ENCODE results near the gene CLCNKB. TPM values are rescaled to one million over a fixed set of nuclear protein-coding genes. Genes with fewer than 3 reads are reported as not detected.

Gene CLCNKB
- total and polyA plus RNA-seq, 2 experiments from 2014 or later = 1.3 to 1.9 TPM

- H3K4me1 ChIP-seq (ENCODE audit: insufficient read depth) = peaks cover 38% of the 10 kb centered on the region
Measured at GRCh38 chr1:16013908-16014258, 29.7 kb upstream of the CLCNKB start.

DNA sequence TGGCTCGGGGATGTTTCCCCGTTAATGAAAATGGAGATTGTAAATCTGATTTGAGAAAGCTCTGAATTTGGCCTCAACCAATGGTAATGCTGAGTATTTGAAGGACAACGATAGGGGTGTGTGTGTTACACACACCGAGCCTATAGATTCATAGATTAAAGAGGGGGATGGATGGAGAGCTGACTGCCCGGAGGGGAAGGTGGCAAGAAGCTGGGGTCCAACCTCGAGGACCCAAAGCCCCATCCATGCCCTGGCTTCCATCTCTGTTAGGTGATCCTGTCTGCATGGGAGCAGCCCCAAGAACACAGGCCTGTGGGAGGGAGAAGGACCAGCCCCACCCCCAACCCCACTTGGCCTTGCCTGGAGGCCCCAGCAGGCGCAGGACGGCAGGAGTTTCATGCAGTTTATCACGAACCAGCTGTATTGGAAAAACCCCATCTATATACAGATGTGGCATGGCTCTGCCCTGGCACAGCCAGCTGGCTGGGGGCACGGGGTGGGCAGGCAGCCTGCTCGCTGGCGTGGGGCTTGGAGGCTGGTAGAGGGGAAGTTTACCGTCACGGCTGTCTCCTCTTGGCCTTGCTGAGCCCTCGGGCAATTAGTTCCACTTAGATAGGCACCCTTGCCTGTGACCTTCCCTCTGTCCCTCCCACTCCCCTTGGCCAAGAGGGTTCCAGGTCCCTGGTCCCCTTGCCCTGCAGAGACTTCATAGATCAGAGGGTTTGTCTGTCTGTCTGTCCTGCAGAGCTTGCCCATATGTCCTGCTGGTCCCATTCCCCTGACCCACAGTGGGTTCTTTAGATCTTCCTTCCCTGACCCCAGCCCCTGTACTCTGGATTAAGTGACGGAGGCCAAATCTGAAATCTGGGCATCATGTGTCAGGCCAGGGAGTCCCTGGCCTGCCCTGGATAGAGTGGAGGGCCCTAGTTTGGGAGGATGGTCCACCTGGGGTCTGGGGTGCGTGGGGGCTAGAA lies 28.8 kb upstream of the CLCNKB start:
- no peak overlapping the region for H3K27ac ChIP-seq (ENCODE audit: low read depth)
- H3K9me2 ChIP-seq (ENCODE audit: insufficient read depth) = no peaks in the 10 kb centered on the region
- Mint-ChIP-seq H3K36me3 (ENCODE audit: low read depth) (no peaks in the 10 kb centered on the region), H3K27ac (0 out of 2 replicates have a peak overlapping the region, but pooled peaks have one; percentile 52), H3K4me3 (peak overlapping the region; percentile 28; the same call in 1 of the 3 replicates), H3K27me3 (ENCODE audit: insufficient read depth, low read depth, poor library complexity) (peaks cover 22% of the 10 kb centered on the region), H3K4me1 (peaks cover 65% of the 10 kb centered on the region), H3K9me3 (no peaks in the 10 kb centered on the region)
- H3K4me3 ChIP-seq = peak overlapping the region; percentile 61; the same call in 1 of the 2 replicates
- TF ChIP-seq STAT1 (IDR thresholded peaks at IDR 0.05; ENCODE audit: unreplicated experiment) = no peak
- TF ChIP-seq REST (IDR thresholded peaks at IDR 0.05; ENCODE audit: unreplicated experiment) = no peak
- TF ChIP-seq ZNF114 (CRISPR knock-in tag; IDR thresholded peaks at IDR 0.05) = no peak
- no peaks in the 10 kb centered on the region for H4K20me1 ChIP-seq (replicated peaks; ENCODE audit: insufficient read depth)
- peaks cover 6% of the 10 kb centered on the region; the same call in 1 of the 2 replicates for H3F3A ChIP-seq (replicated peaks; ENCODE audit: low read depth)
- H3K36me3 ChIP-seq (ENCODE audit: insufficient read depth) = no peaks in the 10 kb centered on the region
- H3K27me3 ChIP-seq (ENCODE audit: insufficient read depth) = no peaks in the 10 kb centered on the region
- peak overlapping the region; percentile 83 for H3K4me2 ChIP-seq
- DNase-seq (ENCODE audit: low spot score) (no peak), ATAC-seq (no peak)
- no peak overlapping the region for H2AFZ ChIP-seq
- H3K79me2 ChIP-seq (replicated peaks; ENCODE audit: insufficient read depth) = no peaks in the 10 kb centered on the region
- peaks cover 38% of the 10 kb centered on the region for H3K4me1 ChIP-seq (ENCODE audit: insufficient read depth)

More at GRCh38 chr1:16013908-16014258, 29.7 kb upstream of the CLCNKB start:
- Histone ChIP-seq H3K4me3 (peak overlapping the region; percentile 61; the same call in 1 of the 2 replicates), H3K79me2 (replicated peaks; ENCODE audit: insufficient read depth) (no peaks in the 10 kb centered on the region), H3K27me3 (ENCODE audit: insufficient read depth) (no peaks in the 10 kb centered on the region), H4K20me1 (replicated peaks; ENCODE audit: insufficient read depth) (no peaks in the 10 kb centered on the region), H3K9me2 (ENCODE audit: insufficient read depth) (no peaks in the 10 kb centered on the region), H2AFZ (no peak overlapping the region), H3K36me3 (ENCODE audit: insufficient read depth) (no peaks in the 10 kb centered on the region), H3K4me2 (peak overlapping the region; percentile 83), H3K27ac (ENCODE audit: low read depth) (0 out of 2 replicates have a peak overlapping the region, but pooled peaks have one; percentile 26), H3F3A (replicated peaks; ENCODE audit: low read depth) (peaks cover 6% of the 10 kb centered on the region; the same call in 1 of the 2 replicates)
- Mint-ChIP-seq H3K36me3 (ENCODE audit: low read depth) (no peaks in the 10 kb centered on the region), H3K4me3 (peak overlapping the region; percentile 65), H3K27me3 (ENCODE audit: insufficient read depth, low read depth, poor library complexity) (peaks cover 19% of the 10 kb centered on the region), H3K9me3 (no peaks in the 10 kb centered on the region), H3K27ac (peak overlapping the region; percentile 85), H3K4me1 (peaks cover 61% of the 10 kb centered on the region)
- ATAC-seq = no peak
- TF ChIP-seq CTCF (conservative IDR thresholded peaks at IDR 0.05; ENCODE audit: low read depth in 2 of 2) (no peak), JUNB (IDR thresholded peaks at IDR 0.05; ENCODE audit: unreplicated experiment) (no peak), NANOG (IDR thresholded peaks at IDR 0.05; ENCODE audit: borderline replicate concordance) (no peak), EZH2 (IDR thresholded peaks at IDR 0.05; ENCODE audit: low read depth, unreplicated experiment) (no peak), ZNF114 (CRISPR knock-in tag; IDR thresholded peaks at IDR 0.05) (no peak), STAT1 (IDR thresholded peaks at IDR 0.05; ENCODE audit: unreplicated experiment) (no peak)
- no peak for DNase-seq (ENCODE audit: low spot score)
